NCI-H2227 (cell line): ENCODE measurements around the gene PTGIS.

Source experiments
- DNase-seq: peaks from one replicate; lab custom pipeline; 2025; ENCODE audit not compliant: unreplicated experiment; lab: John Stamatoyannopoulos, UW

PTGIS gene

GRCh38 chr20:49475292-49476015 lies 92.5 kb downstream of the PTGIS start:
- no peak for DNase-seq

GRCh38 chr20:49471397-49471796 lies 96.5 kb downstream of the PTGIS start:
- no peak for DNase-seq

DNA sequence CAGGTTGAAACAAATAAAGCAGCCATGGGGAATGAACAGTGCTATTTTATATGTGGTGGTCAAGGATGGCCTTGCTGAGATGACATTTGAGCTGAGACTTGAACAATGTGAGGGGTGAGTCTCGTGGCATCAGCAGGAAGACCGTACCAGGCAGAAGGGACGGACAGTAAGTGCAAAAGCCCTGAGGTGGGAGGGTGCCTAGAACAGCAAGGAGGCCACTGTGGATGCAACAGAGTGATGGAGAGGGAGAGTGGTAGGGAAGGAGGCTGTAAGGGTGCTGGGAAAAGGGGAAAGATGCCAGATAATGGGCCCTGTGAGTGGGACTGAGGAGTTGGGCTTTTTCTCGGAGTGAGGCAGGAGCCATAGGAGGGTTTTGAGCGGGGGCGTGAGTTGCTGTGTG lies 97.0 kb downstream of the PTGIS start:
- no peak for DNase-seq

GRCh38 chr20:49469060-49469459 lies 98.9 kb downstream of the PTGIS start:
- DNase-seq = no peak

DNA sequence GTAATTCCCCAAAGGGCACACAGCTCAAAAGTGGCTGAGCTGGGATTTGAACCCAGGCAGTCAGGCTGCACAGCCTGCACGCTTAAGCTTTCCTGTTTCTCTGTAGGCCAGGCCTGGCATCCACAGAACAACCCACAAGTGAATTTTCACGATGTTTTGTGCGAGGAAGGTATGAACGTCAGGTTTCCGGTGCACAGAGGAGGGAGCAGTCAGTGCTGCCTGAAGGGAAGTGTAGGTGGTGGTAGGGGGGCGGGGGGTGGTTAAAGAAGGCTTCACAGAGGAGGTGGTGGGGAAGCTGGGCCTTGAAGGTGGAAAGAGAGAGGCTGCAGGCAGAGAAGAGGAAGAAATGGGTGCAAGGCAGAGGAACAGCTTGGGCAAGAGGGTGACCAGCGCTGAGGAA lies 99.5 kb downstream of the PTGIS start:
- no peak for DNase-seq

- DNase-seq = no peak
Observed at GRCh38 chr20:49466114-49466912, 101.6 kb downstream of the PTGIS start.

DNA sequence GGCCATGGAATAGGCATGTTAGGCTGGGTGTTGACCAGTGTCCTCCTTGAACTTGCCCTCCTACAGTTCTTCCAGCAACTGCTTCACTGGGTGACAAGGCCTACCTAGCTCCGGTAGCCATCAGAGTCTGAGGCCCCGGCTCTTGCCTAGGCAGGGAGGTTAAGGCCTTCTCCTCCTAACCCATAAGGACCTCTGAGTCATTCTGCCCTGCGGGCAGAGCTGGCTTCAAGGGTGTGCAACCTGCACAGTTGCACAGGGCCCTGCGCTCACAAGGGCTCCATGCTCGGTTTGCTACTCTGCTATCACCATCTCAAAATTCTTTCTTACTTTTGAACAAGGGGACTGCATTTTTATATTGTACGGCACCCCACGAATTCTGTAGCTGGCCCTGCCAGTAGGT lies 103.4 kb downstream of the PTGIS start:
- DNase-seq = no peak

DNA sequence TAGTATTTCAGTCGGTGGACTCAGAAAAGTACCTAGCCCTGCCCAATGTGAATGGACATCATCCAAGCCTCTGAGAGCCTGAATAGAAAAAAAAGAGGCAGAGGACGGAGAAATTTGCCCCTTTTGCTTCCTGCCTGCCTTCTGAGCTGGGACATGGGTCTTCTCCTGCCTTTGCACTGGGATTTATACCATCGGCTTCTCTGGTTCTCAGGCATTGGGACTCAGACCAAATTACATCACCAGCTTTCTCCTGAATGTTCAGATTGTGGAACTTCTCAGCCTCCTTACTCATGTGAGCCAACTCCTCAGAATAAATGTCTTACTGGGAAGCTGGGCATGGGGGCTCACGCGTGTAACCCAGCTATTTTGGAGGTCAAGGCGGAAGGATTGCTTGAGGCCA lies 105.3 kb downstream of the PTGIS start:
- DNase-seq = no peak

DNA sequence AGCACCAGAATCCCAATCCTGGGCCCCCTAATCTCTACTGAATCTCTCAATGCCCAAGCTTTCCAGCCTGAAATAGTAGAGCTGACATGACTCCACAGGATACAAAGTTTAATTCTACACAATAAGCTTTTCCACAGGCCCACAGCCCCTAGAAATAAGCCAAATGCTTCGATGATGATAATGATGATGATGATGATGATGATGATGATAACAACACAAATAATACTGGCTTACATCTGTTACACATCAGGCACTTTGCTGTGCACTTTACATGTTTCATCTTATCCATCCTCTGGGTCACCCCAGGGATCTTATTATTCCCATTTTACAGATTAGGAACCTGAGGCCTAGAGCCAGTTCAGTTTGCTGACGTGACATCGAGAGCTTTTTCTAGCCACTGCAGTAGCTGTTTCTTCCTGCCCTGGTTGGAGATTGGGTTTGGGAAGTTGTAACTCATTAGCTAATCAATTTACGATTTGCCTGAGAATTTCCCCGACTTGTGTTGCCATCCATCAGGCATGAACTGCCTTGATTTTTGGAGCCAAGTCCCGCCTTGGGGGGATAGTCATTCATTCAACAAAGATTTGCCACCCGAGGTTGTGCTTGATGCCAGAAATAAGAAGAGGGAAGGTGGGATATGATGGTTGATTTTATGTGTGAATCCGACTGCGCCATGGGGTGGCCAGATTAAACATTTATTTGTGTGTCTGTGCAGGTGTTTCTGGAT lies 105.9 kb downstream of the PTGIS start:
- DNase-seq = no peak

GRCh38 chr20:49460916-49461315 lies 107.0 kb downstream of the PTGIS start:
- DNase-seq = no peak

DNA sequence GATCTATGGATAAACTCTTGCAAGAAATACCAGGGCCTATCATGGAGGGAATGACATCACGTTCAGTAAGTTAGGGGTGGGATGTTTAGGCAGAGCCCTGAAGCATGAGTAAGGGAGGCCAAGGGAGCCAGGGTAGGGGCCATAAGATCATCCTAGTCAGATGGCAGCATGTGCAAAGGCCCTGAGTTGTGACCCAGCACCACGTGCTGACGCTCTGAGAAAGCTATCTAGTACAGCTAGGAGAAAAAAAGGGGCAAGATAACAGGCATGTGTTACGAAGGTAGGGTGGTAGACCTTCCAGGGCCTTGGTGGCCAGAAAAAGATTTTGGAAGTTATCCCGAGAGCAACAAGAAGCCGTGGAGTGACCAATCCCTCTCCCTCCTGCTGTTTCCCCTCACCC lies 107.8 kb downstream of the PTGIS start:
- no peak for DNase-seq

GRCh38 chr20:49459684-49460083 lies 108.3 kb downstream of the PTGIS start:
- DNase-seq = no peak

DNA sequence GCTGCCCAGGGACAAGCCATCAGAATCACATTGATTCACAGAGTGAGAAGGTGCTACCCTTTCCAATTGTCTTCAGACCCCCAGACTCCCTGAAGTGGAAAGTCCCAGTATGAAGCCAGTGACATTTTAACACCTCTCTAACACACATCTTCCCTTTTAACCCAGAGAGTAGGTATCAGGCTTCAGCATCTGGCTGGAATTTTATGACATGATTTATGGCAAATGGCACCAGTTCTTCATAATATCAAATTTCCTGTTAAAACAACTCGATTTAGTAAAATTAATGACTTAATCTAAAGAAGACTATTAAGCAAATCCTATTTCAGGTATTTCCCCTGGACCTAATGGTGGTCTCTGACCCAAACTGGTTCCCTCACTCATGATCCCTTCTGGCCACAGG lies 110.5 kb downstream of the PTGIS start:
- no peak for DNase-seq

GRCh38 chr20:49456646-49457045 lies 111.3 kb downstream of the PTGIS start:
- no peak for DNase-seq

GRCh38 chr20:49455691-49456090 lies 112.2 kb downstream of the PTGIS start:
- DNase-seq = no peak
